ENCODE measurements around the gene COMMD6. TPM values are rescaled to one million over a fixed set of nuclear protein-coding genes. Genes with fewer than 3 reads are reported as not detected.

COMMD6 gene
- total and polyA plus RNA-seq, 2 of the 13 experiments (the other 11 are each of a cell fraction or from before 2014, with no cell fraction given): 97.0 to 164 TPM

DNA sequence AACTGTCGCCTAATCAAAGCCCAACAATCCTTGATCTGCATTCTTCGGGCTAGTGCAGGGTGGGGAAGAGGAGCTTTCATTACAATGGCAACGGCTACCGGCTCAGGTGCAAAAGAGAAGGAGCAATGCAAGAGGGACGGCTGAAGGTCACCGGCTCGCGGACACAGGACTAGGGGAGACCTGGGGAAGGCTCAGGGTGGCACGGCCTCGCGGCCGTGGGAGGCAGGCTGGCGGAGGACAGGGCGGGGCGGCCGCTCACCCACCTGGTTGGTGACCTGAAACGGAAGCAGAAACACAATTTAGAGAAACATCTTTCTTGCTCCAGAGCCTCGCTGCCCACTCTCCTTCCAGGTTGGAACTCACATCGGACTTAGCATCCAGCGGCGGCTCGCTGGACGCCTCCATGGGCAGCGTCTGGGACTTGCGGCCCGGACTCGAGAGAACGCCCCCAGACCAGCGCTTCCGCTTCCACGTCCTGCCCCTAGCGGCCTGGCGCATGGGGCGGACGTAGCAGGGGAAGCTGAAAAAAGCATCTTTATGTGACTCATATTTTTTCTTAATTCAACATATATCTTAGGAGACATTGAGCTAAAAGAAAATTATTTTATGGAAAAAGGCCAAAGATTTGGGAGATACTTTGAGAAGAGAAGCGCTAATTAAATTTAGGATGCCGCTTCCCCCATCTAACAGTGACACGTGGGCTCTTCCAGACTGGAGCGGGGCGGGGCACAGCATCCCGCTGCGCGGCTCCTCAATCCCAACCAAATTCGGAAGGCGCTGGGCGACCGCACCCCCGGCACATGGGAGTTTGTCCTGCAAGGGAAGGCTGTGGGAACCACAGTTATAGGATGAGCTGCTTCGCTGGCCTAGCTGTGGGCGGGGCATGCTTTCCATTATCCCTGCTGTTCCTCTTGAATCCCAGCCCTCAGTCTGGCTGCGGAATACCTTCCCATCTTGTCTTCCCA, at the start of gene COMMD6 (continued):
- TF ChIP-seq, protein P1, sequence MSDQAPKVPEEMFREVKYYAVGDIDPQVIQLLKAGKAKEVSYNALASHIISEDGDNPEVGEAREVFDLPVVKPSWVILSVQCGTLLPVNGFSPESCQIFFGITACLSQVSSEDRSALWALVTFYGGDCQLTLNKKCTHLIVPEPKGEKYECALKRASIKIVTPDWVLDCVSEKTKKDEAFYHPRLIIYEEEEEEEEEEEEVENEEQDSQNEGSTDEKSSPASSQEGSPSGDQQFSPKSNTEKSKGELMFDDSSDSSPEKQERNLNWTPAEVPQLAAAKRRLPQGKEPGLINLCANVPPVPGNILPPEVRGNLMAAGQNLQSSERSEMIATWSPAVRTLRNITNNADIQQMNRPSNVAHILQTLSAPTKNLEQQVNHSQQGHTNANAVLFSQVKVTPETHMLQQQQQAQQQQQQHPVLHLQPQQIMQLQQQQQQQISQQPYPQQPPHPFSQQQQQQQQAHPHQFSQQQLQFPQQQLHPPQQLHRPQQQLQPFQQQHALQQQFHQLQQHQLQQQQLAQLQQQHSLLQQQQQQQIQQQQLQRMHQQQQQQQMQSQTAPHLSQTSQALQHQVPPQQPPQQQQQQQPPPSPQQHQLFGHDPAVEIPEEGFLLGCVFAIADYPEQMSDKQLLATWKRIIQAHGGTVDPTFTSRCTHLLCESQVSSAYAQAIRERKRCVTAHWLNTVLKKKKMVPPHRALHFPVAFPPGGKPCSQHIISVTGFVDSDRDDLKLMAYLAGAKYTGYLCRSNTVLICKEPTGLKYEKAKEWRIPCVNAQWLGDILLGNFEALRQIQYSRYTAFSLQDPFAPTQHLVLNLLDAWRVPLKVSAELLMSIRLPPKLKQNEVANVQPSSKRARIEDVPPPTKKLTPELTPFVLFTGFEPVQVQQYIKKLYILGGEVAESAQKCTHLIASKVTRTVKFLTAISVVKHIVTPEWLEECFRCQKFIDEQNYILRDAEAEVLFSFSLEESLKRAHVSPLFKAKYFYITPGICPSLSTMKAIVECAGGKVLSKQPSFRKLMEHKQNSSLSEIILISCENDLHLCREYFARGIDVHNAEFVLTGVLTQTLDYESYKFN (CRISPR knock-in tag; conservative IDR thresholded peaks at IDR 0.05): peak; percentile 31; the same call in 1 of the 2 replicates
- TF ChIP-seq SOX5 (CRISPR knock-in tag; IDR thresholded peaks at IDR 0.05; ENCODE audit: borderline replicate concordance): no peak
- TF ChIP-seq, protein P2, sequence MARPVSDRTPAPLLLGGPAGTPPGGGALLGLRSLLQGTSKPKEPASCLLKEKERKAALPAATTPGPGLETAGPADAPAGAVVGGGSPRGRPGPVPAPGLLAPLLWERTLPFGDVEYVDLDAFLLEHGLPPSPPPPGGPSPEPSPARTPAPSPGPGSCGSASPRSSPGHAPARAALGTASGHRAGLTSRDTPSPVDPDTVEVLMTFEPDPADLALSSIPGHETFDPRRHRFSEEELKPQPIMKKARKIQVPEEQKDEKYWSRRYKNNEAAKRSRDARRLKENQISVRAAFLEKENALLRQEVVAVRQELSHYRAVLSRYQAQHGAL (CRISPR knock-in tag; IDR thresholded peaks at IDR 0.05; ENCODE audit: not compliant biosample characterization): peak; percentile 4
- no peak for TF ChIP-seq ZNF790 (CRISPR knock-in tag; IDR thresholded peaks at IDR 0.05; ENCODE audit: borderline replicate concordance)
- no peak for TF ChIP-seq ZNF468 (CRISPR knock-in tag; IDR thresholded peaks at IDR 0.05)
- TF ChIP-seq BRCA1 (CRISPR knock-in tag; IDR thresholded peaks at IDR 0.05): 0 out of 2 replicates have a peak, but pooled peaks have one; percentile 18
- TF ChIP-seq ZNF282 (IDR thresholded peaks at IDR 0.05; ENCODE audit: partially characterized antibody): no peak
- TF ChIP-seq POLR2AphosphoS2 (IDR thresholded peaks at IDR 0.05; ENCODE audit: low read depth, low read length): no peak
- TF ChIP-seq ZNF441 (CRISPR knock-in tag; IDR thresholded peaks at IDR 0.05; ENCODE audit: borderline replicate concordance): peak; percentile 47; the same call in 1 of the 2 replicates
- TF ChIP-seq ZBTB38 (CRISPR knock-in tag; IDR thresholded peaks at IDR 0.05): no peak
- TF ChIP-seq KLF9 (CRISPR knock-in tag; IDR thresholded peaks at IDR 0.05; ENCODE audit: low read depth): no peak
- no peak for TF ChIP-seq MLLT10 (CRISPR knock-in tag; IDR thresholded peaks at IDR 0.05)
- TF ChIP-seq ZNF562 (CRISPR knock-in tag; IDR thresholded peaks at IDR 0.05; ENCODE audit: borderline replicate concordance): no peak
- TF ChIP-seq, protein P3, sequence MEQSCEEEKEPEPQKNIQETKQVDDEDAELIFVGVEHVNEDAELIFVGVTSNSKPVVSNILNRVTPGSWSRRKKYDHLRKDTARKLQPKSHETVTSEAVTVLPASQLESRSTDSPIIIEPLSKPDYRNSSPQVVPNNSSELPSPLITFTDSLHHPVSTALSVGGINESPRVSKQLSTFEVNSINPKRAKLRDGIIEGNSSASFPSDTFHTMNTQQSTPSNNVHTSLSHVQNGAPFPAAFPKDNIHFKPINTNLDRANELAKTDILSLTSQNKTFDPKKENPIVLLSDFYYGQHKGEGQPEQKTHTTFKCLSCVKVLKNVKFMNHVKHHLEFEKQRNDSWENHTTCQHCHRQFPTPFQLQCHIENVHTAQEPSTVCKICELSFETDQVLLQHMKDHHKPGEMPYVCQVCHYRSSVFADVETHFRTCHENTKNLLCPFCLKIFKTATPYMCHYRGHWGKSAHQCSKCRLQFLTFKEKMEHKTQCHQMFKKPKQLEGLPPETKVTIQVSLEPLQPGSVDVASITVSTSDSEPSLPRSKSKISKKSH (CRISPR knock-in tag; IDR thresholded peaks at IDR 0.05; ENCODE audit: borderline replicate concordance): 0 out of 2 replicates have a peak, but pooled peaks have one; percentile 68
- TF ChIP-seq RARA (CRISPR knock-in tag; IDR thresholded peaks at IDR 0.05): no peak
- TF ChIP-seq ZNF317 (CRISPR knock-in tag; IDR thresholded peaks at IDR 0.05): 0 out of 2 replicates have a peak, but pooled peaks have one; percentile 17
- TF ChIP-seq SMARCE1 (IDR thresholded peaks at IDR 0.05; ENCODE audit: borderline replicate concordance): no peak
- no peak for TF ChIP-seq TEAD2 (CRISPR knock-in tag; IDR thresholded peaks at IDR 0.05)
- TF ChIP-seq TBL1XR1 (IDR thresholded peaks at IDR 0.05; ENCODE audit: borderline replicate concordance, low read length, partially characterized antibody): no peak
- no peak for TF ChIP-seq KDM4B (CRISPR knock-in tag; IDR thresholded peaks at IDR 0.05)
- TF ChIP-seq, protein P4, sequence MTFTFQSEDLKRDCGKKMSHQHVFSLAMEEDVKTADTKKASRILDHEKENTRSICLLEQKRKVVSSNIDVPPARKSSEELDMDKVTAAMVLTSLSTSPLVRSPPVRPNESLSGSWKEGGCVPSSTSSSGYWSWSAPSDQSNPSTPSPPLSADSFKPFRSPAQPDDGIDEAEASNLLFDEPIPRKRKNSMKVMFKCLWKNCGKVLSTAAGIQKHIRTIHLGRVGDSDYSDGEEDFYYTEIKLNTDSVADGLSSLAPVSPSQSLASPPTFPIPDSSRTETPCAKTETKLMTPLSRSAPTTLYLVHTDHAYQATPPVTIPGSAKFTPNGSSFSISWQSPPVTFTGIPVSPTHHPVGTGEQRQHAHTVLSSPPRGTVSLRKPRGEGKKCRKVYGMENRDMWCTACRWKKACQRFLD (CRISPR knock-in tag; IDR thresholded peaks at IDR 0.05; ENCODE audit: borderline replicate concordance): no peak; the same call in none of the 2 replicates
- TF ChIP-seq ZNF33A (CRISPR knock-in tag; IDR thresholded peaks at IDR 0.05; ENCODE audit: borderline replicate concordance): no peak
- TF ChIP-seq ZFP90 (CRISPR knock-in tag; IDR thresholded peaks at IDR 0.05; ENCODE audit: borderline replicate concordance): peak; percentile 70; the same call in 1 of the 2 replicates

Measured in HepG2 (cell line).